K562 (cell line): ENCODE data around the gene RFNG. TPM values are rescaled to one million over a fixed set of nuclear protein-coding genes. Genes with fewer than 3 reads are reported as not detected.
A peak's percentile ranks its signal among the peaks of the same experiment; 100 is the strongest.

ENCODE experiments used
- HDAC8 ChIP-seq: fragments of 450-650 bp; IDR thresholded peaks from 2 replicates; pipeline ENCODE4 v1.6.1; 2016; ENCODE audit warnings: mild to moderate bottlenecking, missing genetic modification characterization, moderate library complexity, missing compliant biosample characterization
- KLF13 ChIP-seq: fragments of 450-650 bp; IDR thresholded peaks from 2 replicates; pipeline ENCODE4 v1.6.1; 2016; ENCODE audit warnings: missing genetic modification characterization, low read depth, mild to moderate bottlenecking, missing compliant biosample characterization, moderate library complexity, borderline replicate concordance
- MTA2 ChIP-seq: fragments of 450-650 bp; IDR thresholded peaks from 2 replicates; pipeline ENCODE4 v1.6.1; 2016; ENCODE audit warnings: low read depth
- MXI1 ChIP-seq: IDR thresholded peaks from 2 replicates; pipeline ENCODE4 v1.6.1; 2011; ENCODE audit warnings: low read depth, mild to moderate bottlenecking, improper control_type of control experiment, low read length
- POLR2AphosphoS2 ChIP-seq: IDR thresholded peaks from 2 replicates; pipeline ENCODE4 v1.6.1; 2012; ENCODE audit warnings: low read length, improper control_type of control experiment
- RAD51 ChIP-seq: fragments of 450-650 bp; IDR thresholded peaks from 2 replicates; pipeline ENCODE4 v1.7.1; 2016; ENCODE audit warnings: low read depth, mild to moderate bottlenecking, borderline replicate concordance
- SAFB2 ChIP-seq: fragments of 200-400 bp; formaldehyde crosslinking; IDR thresholded peaks from 2 replicates; pipeline ENCODE4 v1.6.1; 2018; ENCODE audit warnings: borderline replicate concordance, low read length, low read depth, moderate library complexity; ENCODE audit not compliant: severe bottlenecking
- TAF1 ChIP-seq: IDR thresholded peaks from 2 replicates; pipeline ENCODE4 v1.6.1; 2011; ENCODE audit warnings: mild to moderate bottlenecking, low read length, moderate library complexity; ENCODE audit not compliant: insufficient read depth, control insufficient read depth, severe bottlenecking; ENCODE audit errors: extremely low read depth
- ZC3H4 ChIP-seq: sonication (generic); formaldehyde crosslinking; IDR thresholded peaks from 2 replicates; pipeline ENCODE4 v1.9.0; 2021; ENCODE audit warnings: missing genetic modification reagents, borderline replicate concordance
- ZFP91 ChIP-seq: sonication (generic); formaldehyde crosslinking; IDR thresholded peaks from 2 replicates; pipeline ENCODE4 v1.8.0; 2022; ENCODE audit warnings: mild to moderate bottlenecking, missing genetic modification reagents
- ZNF23 ChIP-seq: fragments of 250-450 bp; sonication (Bioruptor Pico); IDR thresholded peaks from 2 replicates; pipeline ENCODE4 v1.4.0; 2020; ENCODE audit warnings: mild to moderate bottlenecking
- ZNF384 ChIP-seq: IDR thresholded peaks from 2 replicates; pipeline ENCODE4 v1.6.1; 2012; ENCODE audit warnings: low read depth, low read length, improper control_type of control experiment
- ZZZ3 ChIP-seq: fragments of 450-650 bp; IDR thresholded peaks from 2 replicates; pipeline ENCODE4 v1.6.1; 2016; ENCODE audit warnings: antibody characterized with exemption, mild to moderate bottlenecking, moderate library complexity
- polyA plus RNA-seq, 8 experiments: library from polyadenylated mRNA; depleted of rRNA in 4 of 8; stranded (reverse) in 5 of 8; unstranded in 3 of 8; fragments of >200 nt; fragmentation: Nextera tagmentation in 2 of 8; fragmentation: Illumina TruSeq in 1 of 8; extraction: Ambion mirVana in 2 of 8; extraction: Trizol in 1 of 8; gene quantifications; 2 replicates each; pipeline versions ENCODE4 v1.2.1 to v1.2.3, GENCODE V29; 2011 to 2014; ENCODE audit warnings: inconsistent platforms in 1 of 8, missing spikeins in 1 of 8
- total RNA-seq, 7 experiments: library from RNA; depleted of rRNA in 6 of 7; stranded (reverse); fragments of >200 nt in 6 of 7; fragmentation: Illumina TruSeq in 2 of 7; extraction: Trizol in 2 of 7; gene quantifications; 2 replicates each; pipeline versions ENCODE4 v1.2.1 to v1.2.3, GENCODE V29; 2011 to 2021; ENCODE audit warnings: low replicate concordance in 1 of 7
- TF ChIP-seq, protein P1 (sequence below), 2 experiments: fragments of 450-650 bp; IDR thresholded peaks; 2 replicates each; pipeline ENCODE4 v1.6.1; 2016; ENCODE audit warnings: mild to moderate bottlenecking in 2 of 2, borderline replicate concordance in 1 of 2, low read depth in 1 of 2, moderate library complexity in 1 of 2
- TF ChIP-seq, protein P2 (sequence below), 2 experiments: fragments of 250-450 bp in 1 of 2; fragments of 450-650 bp in 1 of 2; sonication (Bioruptor Pico) in 1 of 2; IDR thresholded peaks; 2 replicates each; pipeline versions ENCODE4 v1.6.1 to v1.8.0; 2016 to 2021; ENCODE audit warnings: mild to moderate bottlenecking in 2 of 2, moderate library complexity in 2 of 2, missing compliant biosample characterization in 1 of 2, missing genetic modification characterization in 1 of 2

Gene RFNG
- total and polyA plus RNA-seq, 9 of the 15 experiments (the other 6 are each of a cell fraction or from before 2014, with no cell fraction given) = 0.32 to 32.8 (median 9.5) TPM

DNA sequence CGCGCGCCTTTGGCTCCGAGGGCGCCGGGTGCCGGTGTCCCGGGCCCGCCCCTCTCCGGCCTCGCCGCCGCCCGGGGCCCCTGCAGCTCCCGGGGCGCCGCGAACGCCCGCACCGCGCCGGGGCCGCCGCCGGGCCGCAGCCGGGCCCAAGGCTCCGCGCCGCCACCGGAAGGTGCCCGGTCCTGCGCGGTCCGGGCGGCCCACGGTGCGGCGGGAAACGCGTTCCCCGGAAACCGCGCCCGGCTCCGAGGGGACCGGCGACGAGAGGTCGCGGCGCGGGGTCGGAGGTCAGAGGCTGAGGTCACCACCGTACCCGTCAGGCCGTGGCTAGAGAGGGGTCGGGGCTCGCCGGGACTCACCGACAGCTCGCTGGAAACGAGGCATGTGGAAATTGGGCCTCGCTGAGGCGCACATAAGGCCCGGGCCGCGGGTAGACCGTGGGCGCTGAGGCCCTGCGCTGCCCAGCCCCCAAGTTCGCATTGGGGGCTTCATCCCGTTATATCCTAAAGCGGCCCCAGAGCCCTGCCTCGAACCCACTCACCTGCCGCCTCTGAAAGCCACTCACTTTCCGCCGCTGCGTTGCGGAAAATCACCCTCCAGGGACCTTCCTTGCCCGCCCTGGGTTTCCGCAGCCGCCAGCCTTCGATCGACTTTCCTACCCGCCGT is 14.2 kb upstream of the RFNG start, which contains the start of gene DUS1L (continued):
- TF ChIP-seq TAF1 = peak; percentile 82
- TF ChIP-seq SAFB2 = no peak
- TF ChIP-seq POLR2AphosphoS2 = no peak
- TF ChIP-seq, protein P1, sequence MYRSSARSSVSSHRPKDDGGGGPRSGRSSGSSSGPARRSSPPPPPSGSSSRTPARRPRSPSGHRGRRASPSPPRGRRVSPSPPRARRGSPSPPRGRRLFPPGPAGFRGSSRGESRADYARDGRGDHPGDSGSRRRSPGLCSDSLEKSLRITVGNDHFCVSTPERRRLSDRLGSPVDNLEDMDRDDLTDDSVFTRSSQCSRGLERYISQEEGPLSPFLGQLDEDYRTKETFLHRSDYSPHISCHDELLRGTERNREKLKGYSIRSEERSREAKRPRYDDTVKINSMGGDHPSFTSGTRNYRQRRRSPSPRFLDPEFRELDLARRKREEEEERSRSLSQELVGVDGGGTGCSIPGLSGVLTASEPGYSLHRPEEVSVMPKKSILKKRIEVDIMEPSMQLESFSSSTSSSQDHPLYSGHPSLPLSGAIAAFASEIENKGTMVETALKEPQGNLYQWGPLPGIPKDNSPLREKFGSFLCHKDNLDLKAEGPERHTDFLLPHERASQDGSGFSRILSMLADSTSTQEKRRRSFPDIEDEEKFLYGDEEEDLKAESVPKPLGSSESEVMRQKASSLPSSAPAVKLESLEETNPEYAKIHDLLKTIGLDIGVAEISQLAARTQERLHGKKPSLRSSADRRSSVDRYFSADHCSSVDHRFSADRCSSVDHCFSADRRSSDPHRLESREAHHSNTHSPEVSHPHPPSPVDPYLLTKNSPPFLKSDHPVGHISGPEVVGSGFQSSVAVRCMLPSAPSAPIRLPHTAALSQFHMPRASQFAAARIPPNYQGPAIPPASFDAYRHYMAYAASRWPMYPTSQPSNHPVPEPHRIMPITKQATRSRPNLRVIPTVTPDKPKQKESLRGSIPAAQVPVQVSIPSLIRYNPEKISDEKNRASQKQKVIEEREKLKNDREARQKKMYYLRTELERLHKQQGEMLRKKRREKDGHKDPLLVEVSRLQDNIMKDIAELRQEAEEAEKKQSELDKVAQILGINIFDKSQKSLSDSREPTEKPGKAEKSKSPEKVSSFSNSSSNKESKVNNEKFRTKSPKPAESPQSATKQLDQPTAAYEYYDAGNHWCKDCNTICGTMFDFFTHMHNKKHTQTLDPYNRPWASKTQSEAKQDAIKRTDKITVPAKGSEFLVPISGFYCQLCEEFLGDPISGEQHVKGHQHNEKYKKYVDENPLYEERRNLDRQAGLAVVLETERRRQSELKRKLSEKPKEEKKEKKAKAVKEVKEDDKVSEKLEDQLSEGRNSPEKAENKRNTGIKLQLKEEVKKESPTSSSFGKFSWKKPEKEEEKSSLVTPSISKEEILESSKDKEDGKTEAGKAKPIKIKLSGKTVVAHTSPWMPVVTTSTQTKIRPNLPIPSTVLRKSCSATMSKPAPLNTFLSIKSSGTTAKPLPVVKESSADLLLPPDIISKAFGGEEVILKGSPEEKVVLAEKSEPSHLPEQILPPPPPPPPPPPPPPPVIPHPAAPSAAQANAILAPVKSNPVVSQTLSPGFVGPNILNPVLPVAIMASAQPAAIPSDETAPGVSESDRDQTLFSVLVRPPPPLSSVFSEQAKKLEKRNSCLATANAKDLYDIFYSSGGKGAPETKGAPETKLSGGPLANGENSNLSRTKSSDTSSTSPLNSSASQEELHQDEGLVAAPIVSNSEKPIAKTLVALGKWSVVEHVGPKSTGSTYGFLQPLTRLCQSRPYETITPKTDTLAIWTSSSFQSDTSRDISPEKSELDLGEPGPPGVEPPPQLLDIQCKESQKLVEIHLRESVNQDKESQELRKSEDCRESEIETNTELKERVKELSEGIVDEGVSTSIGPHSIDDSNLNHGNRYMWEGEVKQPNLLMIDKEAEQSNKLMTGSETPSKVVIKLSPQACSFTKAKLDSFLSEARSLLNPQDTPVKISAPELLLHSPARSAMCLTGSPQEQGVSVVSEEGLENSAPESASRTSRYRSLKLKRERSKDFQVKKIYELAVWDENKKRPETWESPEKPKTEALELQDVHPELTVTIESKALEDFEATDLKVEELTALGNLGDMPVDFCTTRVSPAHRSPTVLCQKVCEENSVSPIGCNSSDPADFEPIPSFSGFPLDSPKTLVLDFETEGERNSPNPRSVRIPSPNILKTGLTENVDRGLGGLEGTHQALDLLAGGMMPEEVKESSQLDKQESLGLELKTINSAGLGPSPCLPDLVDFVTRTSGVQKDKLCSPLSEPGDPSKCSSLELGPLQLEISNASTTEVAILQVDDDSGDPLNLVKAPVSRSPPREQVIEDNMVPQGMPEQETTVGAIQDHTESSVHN (IDR thresholded peaks at IDR 0.05; ENCODE audit: borderline replicate concordance in 1 of 2, low read depth in 1 of 2) = no peak
- TF ChIP-seq MXI1 = no peak
- TF ChIP-seq HDAC8 (tag) = peak; percentile 90
- 0 out of 2 replicates have a peak, but pooled peaks have one; percentile 34 for TF ChIP-seq KLF13
- TF ChIP-seq ZFP91 = 0 out of 2 replicates have a peak, but pooled peaks have one; percentile 68
- TF ChIP-seq MTA2 = peak; percentile 58
- TF ChIP-seq, protein P2, sequence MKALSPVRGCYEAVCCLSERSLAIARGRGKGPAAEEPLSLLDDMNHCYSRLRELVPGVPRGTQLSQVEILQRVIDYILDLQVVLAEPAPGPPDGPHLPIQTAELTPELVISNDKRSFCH (CRISPR knock-in tag; IDR thresholded peaks at IDR 0.05) = no peak
- TF ChIP-seq, protein P2 (tag; IDR thresholded peaks at IDR 0.05) = peak; percentile 92
- no peak for TF ChIP-seq RAD51
- TF ChIP-seq ZNF384 = 0 out of 2 replicates have a peak, but pooled peaks have one; percentile 36
- no peak for TF ChIP-seq ZC3H4 (CRISPR knock-in tag)
- no peak for TF ChIP-seq ZNF23 (CRISPR knock-in tag)
- TF ChIP-seq ZZZ3 = no peak
